NB4 (cell line): ENCODE measurements around the gene CASP6.

ENCODE experiments used
- DNase-seq: peaks from one replicate; pipeline ENCODE4 v3.0.0; 2010; ENCODE audit warnings: low read depth
- H3K4me3 ChIP-seq: one replicate; pipeline ENCODE4 v1.5.1; 2011; ENCODE audit warnings: mild to moderate bottlenecking, low read depth, low read length, moderate library complexity
- CTCF ChIP-seq: IDR thresholded peaks from one replicate; pipeline ENCODE4 v1.5.1; 2012; ENCODE audit warnings: low read depth, low read length
- MAX ChIP-seq: IDR thresholded peaks from 2 replicates; pipeline ENCODE4 v1.6.1; 2011; ENCODE audit warnings: low read depth, low read length
- MYC ChIP-seq: IDR thresholded peaks from 2 replicates; pipeline ENCODE4 v1.6.1; 2011; ENCODE audit warnings: low read depth, low read length
- POLR2A ChIP-seq: IDR thresholded peaks from 2 replicates; pipeline ENCODE4 v1.6.1; 2011; ENCODE audit warnings: mild to moderate bottlenecking; ENCODE audit not compliant: insufficient read length; ENCODE audit errors: extremely low read depth

Gene CASP6

GRCh38 chr4:109662771-109663170 is 40.5 kb downstream of the CASP6 start:
- DNase-seq, result no peak
- TF ChIP-seq MAX (no peak), CTCF (no peak), POLR2A (no peak), MYC (no peak)
- no peak overlapping the region for H3K4me3 ChIP-seq

- DNase-seq, result no peak
- TF ChIP-seq MAX (no peak), CTCF (no peak)
- H3K4me3 ChIP-seq, result no peak overlapping the region
Measured at GRCh38 chr4:109662116-109662515, 41.1 kb downstream of the CASP6 start.

GRCh38 chr4:109658871-109659410 is 44.3 kb downstream of the CASP6 start:
- no peak for TF ChIP-seq CTCF
- TF ChIP-seq MAX, result no peak
- TF ChIP-seq POLR2A, result no peak
- no peak for TF ChIP-seq MYC
- no peak for DNase-seq
- H3K4me3 ChIP-seq, result no peak overlapping the region

GRCh38 chr4:109657854-109658418 is 45.3 kb downstream of the CASP6 start:
- TF ChIP-seq CTCF (no peak), POLR2A (no peak), MYC (no peak), MAX (no peak)
- no peak for DNase-seq
- no peak overlapping the region for H3K4me3 ChIP-seq

- TF ChIP-seq MAX (no peak), CTCF (no peak), POLR2A (no peak), MYC (no peak)
Measured at GRCh38 chr4:109655396-109655795, 47.8 kb downstream of the CASP6 start.

GRCh38 chr4:109649872-109650271 is 53.4 kb downstream of the CASP6 start:
- TF ChIP-seq MAX, result no peak
- TF ChIP-seq POLR2A, result no peak
- no peak for TF ChIP-seq CTCF
- TF ChIP-seq MYC, result no peak
- no peak for DNase-seq
- H3K4me3 ChIP-seq, result no peak overlapping the region

More at GRCh38 chr4:109655396-109655795, 47.8 kb downstream of the CASP6 start:
- no peak for DNase-seq
- H3K4me3 ChIP-seq, result no peak overlapping the region
